ENCODE results near the gene THTPA.

Gene THTPA

DNA sequence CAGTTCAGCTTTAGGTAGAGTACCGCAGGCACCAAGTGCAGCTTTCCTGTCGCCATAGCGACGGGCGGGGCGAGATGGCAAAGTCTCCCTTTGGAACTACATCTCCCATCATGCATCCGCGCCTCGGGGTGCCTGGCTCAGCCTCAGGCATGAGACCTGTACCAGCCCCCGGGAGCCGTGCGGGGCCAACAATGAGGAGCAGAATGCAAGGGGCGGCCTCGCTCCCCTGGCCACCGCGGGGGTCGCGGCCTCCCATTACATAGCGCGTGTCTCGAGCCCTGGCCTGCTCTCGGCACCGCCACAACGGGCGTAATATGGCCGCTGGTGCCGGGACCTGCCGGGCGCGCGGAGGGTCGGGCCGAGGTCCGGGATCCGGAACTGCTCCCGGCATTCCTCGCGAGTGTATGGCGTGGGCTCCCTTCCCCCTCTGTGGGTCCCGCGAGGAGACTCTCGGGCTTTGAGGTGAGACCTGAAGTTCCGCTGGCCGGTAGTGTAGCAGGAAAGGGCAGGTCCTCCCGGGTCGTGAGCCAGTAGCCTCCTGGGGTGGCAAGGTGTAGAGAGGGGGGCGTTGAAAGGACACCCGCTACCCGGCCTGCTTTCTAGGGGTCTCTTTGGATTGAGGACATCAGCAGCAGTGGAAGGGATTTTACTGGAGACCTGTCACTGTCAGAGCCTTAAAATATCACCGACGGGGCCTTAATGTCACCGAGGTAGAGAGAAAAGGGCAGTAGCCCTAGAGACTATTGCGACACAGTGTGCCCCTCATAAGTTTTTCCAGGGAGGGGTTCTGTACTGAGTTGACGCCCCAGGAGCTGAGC lies at the start of gene THTPA:
TSS of gene THTPA (plus strand) at position 390 of the 818 bp plus-strand sequence. CDS start 487 bp downstream, outside the sequence.
- H3K4me3 Mint-ChIP-seq, result peak within 1 kb of the TSS; percentile 92
- H3K27ac Mint-ChIP-seq, result peak within 1 kb of the TSS; percentile 88
- H3K36me3 Mint-ChIP-seq (ENCODE audit: low read depth), result peaks cover 20% of the 10 kb centered on the region
- no peaks in the 10 kb centered on the region for H3K27me3 Mint-ChIP-seq (ENCODE audit: low read depth)
- peaks cover 26% of the 10 kb centered on the region for H3K4me1 Mint-ChIP-seq (ENCODE audit: low read depth)
- no peaks in the 10 kb centered on the region for H3K9me3 Mint-ChIP-seq

DNA sequence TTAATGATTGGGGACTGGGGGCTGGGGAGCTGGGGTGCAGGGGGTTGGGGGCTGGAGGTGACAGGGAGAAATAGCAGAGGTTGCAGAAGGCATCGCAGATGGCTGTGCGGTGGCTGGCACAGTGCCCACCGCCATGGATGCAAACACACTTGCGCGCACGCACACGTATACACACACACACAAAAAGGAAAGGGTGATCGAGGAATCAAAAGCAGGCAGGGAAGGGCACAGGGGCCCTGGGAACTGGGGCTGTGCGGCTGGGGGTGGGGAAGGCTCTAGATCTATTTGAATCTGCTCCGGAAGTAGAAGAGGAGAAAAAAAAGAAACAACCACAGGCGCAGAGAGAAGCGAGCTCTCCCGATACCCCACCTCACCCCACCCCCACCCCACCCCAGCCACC lies 43.9 kb upstream of the THTPA start:
- H3K36me3 Mint-ChIP-seq (ENCODE audit: low read depth), result no peaks in the 10 kb centered on the region
- no peaks in the 10 kb centered on the region for H3K9me3 Mint-ChIP-seq
- no peaks in the 10 kb centered on the region for H3K4me1 Mint-ChIP-seq (ENCODE audit: low read depth)
- no peaks in the 10 kb centered on the region for H3K27me3 Mint-ChIP-seq (ENCODE audit: low read depth)
- no peak overlapping the region for H3K27ac Mint-ChIP-seq
- peak overlapping the region; percentile 65 for H3K4me3 Mint-ChIP-seq

- H3K4me1 Mint-ChIP-seq (ENCODE audit: low read depth), result no peaks in the 10 kb centered on the region
- H3K4me3 Mint-ChIP-seq, result no peak overlapping the region
- no peaks in the 10 kb centered on the region for H3K27me3 Mint-ChIP-seq (ENCODE audit: low read depth)
- H3K36me3 Mint-ChIP-seq (ENCODE audit: low read depth), result no peaks in the 10 kb centered on the region
- H3K27ac Mint-ChIP-seq, result no peak overlapping the region
- no peaks in the 10 kb centered on the region for H3K9me3 Mint-ChIP-seq
Observed at GRCh38 chr14:23513005-23513817, 42.9 kb upstream of the THTPA start.

DNA sequence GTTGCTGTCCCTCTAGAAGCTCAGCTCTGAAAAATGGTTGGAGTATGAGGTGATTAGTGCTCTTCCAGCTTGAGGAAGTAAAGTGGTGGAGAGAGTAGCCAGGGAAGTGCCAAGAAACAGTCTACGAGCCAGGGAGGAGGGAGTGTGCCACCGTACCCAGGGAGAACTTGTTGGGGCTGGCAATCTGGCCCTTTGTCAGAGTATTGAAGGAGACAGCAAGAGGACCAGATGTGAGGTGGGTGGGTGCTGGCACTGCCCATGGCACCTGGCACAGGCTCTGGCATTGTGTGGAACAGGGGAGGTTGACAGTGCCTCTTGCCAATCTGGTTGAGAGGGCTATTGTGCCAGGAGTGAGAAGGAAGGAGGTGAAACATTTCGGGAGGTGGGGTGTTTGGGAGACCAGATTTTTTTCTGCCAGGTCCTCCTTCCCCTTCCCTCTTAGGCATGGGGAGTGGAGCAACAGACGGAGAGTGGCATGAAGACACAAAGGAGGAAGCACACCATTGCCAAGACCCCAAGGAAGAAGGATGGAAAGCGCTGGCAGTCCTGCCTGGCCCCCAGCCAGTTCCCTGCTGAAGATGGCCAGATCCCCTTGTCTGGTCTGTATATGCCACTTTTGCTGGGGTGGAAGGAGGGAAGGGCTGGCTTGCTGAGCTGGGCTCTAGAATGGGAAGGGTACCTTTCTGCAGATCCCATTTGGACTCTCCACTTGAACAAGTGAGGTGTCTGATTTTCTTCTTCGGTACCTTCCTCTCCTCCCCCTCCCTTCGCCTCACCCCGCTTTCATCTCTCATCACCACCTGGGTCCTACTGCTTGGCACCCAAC lies 42.0 kb upstream of the THTPA start:
- Mint-ChIP-seq H3K27me3 (ENCODE audit: low read depth) (no peaks in the 10 kb centered on the region), H3K36me3 (ENCODE audit: low read depth) (no peaks in the 10 kb centered on the region), H3K4me1 (ENCODE audit: low read depth) (no peaks in the 10 kb centered on the region), H3K9me3 (no peaks in the 10 kb centered on the region), H3K4me3 (no peak overlapping the region), H3K27ac (no peak overlapping the region)

DNA sequence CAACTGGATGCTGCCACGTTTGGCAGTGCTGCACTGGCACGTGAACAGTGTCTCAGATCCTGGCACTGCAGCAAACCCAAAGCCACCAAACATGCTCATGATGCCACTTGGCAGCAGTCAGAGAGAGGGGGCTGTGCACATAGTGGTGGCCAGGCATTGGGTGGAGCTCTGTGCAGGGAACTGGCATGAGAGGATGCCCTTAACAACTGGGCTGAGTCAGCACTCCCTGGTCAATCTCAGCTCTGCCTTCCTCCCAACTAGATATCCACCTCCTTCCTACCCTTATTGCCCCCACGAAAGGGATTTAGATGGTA lies 41.5 kb upstream of the THTPA start:
- Mint-ChIP-seq H3K27me3 (ENCODE audit: low read depth) (no peaks in the 10 kb centered on the region), H3K27ac (no peak overlapping the region), H3K4me1 (ENCODE audit: low read depth) (no peaks in the 10 kb centered on the region), H3K9me3 (no peaks in the 10 kb centered on the region), H3K4me3 (no peak overlapping the region), H3K36me3 (ENCODE audit: low read depth) (no peaks in the 10 kb centered on the region)

DNA sequence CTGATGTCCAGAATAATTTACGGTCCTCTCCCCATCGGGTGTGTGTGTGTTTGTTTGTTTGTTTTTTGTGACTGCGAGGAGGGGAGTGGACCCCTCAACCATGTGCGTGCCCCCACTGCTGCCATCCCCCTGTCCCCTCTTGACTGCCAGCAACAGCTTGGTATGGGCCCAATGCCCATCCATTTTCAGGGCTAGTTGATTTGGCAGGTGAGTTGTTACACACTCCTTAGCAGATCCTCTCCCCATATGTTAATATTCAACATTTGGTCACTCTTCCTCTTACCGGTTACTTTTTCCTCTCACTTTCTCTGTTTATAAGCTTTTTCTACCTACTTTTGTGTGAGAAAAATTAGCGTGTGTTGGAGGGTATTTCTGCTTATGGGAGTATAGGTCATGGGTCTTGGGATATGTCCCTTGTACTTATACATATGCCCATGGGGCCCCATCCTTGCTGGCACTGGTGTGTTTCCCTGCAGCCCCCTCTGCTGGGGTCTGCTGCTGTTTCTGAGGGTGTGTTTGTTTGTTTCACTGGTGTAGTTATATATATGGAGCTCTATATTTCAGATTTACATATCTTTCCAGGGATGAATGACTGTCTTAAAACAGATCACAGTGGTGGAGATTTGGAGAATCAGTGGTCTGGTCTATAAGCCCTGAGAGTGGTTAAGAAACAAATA lies 38.3 kb upstream of the THTPA start:
- H3K36me3 Mint-ChIP-seq (ENCODE audit: low read depth), result no peaks in the 10 kb centered on the region
- no peaks in the 10 kb centered on the region for H3K9me3 Mint-ChIP-seq
- H3K27ac Mint-ChIP-seq, result no peak overlapping the region
- H3K27me3 Mint-ChIP-seq (ENCODE audit: low read depth), result no peaks in the 10 kb centered on the region
- no peaks in the 10 kb centered on the region for H3K4me1 Mint-ChIP-seq (ENCODE audit: low read depth)
- H3K4me3 Mint-ChIP-seq, result no peak overlapping the region

GRCh38 chr14:23518709-23519108 lies 37.4 kb upstream of the THTPA start:
- Mint-ChIP-seq H3K9me3 (no peaks in the 10 kb centered on the region), H3K27ac (no peak overlapping the region), H3K36me3 (ENCODE audit: low read depth) (no peaks in the 10 kb centered on the region), H3K4me3 (no peak overlapping the region), H3K27me3 (ENCODE audit: low read depth) (no peaks in the 10 kb centered on the region), H3K4me1 (ENCODE audit: low read depth) (no peaks in the 10 kb centered on the region)

DNA sequence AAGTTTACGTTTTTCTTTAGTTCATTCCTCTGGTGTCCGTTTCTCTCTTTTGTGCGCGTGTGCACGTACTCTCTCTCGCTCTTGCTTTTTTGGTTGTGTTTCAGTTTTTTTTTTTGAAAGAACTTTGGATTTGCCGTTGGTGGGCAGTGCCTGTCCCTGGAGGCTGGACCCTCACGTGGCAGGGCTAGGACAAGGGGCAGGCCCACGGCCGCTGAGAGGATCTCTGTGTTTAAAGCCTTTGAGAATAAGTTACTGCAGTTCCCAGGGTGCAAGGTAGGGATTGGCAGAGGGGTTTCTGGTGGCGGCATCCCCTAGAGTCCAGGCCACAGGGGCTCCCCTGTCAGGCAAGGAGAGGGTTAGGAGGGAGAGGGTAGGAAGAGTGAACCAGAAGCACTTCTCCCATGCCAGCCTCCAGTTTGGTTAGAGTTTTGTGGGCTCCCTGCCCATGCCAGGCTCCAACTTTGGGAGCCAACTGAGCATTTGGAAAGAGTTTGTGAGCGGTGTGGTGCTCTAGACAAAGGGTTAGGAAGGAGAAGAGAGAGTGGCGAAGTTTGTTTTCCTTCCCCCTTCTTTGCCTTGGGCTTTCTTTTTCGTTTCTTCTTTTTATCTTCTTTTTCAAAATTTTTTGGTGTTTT lies 35.1 kb upstream of the THTPA start:
- H3K27me3 Mint-ChIP-seq (ENCODE audit: low read depth), result no peaks in the 10 kb centered on the region
- H3K9me3 Mint-ChIP-seq, result no peaks in the 10 kb centered on the region
- no peak overlapping the region for H3K4me3 Mint-ChIP-seq
- H3K36me3 Mint-ChIP-seq (ENCODE audit: low read depth), result no peaks in the 10 kb centered on the region
- no peak overlapping the region for H3K27ac Mint-ChIP-seq
- no peaks in the 10 kb centered on the region for H3K4me1 Mint-ChIP-seq (ENCODE audit: low read depth)

DNA sequence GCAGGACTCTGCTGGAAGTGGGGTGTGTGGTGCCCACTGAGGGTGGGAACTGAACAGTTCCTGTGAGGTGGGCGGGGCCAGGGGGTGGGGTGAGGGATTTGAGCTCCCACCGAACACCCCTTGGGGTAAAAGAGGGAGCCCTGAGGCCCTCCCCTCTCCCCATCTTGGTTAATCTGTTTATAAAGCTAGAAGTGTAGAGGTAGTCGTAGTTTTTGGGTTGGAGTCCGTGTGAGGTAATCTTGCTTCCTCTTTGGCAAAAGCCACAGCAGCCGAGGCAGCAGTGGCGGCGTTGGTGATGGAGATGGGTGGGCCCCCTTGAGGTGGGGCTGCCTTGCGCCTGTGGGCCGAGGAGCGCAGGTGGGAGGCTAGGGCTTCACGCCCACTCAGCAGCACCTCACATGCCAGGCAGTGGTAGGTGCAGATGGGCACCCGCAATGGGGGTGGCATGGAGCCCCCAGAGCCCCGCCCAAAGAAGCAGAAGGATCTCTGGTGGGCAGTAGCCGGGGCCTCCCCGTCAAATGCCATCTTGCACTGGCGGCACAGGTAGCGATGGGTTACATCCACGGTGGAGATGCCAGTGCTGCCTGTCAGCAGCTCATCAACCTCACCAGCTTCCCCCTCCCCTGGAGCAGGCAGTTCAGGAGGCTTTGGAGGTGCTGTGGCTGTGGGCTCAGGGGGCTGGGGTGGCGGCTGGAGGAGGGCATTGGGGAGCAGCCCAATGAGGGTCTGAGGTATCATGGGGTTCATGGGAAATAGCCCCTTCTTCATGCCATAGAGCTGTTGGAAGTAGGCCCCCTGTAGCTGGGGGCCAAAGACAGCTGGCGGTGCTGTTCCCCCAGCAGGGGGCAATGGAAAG lies 34.1 kb upstream of the THTPA start:
- Mint-ChIP-seq H3K27ac (no peak overlapping the region), H3K36me3 (ENCODE audit: low read depth) (no peaks in the 10 kb centered on the region), H3K9me3 (no peaks in the 10 kb centered on the region), H3K4me3 (no peak overlapping the region), H3K4me1 (ENCODE audit: low read depth) (no peaks in the 10 kb centered on the region), H3K27me3 (ENCODE audit: low read depth) (no peaks in the 10 kb centered on the region)

GRCh38 chr14:23522643-23523198 lies 33.4 kb upstream of the THTPA start:
- H3K4me3 Mint-ChIP-seq, result no peak overlapping the region

DNA sequence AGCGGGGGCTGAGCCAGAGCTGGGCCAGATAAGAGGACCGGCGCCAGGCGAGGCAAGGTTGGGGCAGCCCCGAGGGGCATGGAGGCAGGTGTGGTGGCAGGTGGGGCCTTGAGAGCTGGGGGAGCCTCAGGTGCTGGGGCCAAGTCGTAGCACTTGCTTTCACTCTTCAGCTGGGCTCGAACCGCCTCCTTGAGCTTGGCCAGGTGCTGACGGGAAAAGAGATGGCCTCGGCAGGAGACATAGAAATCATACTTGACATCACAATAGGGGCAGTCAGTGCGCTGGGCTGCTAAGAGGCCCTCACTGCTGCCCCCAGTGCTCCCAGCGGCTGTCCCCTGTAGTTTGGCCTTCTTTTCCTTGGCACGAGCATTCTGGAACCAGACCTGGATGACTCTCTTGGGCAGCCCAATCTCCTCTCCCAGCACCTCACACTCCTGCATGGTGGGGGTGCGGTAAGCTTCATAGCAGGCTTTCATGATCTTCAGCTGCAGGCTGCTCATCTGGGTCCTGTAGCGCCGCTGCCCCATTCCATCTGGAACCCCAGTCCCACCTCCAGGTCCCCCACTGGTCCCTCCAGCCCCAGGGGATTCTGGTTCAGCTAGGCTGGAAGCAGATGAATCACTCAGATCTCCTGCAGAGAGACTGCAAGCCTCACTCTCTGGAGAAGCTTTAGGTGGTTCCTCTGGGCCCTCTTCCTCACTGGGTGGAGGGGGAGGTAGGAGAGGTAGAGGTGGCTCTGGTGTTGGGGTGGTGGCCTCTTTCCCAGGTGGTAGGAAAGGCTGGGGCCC lies 32.6 kb upstream of the THTPA start:
- no peak overlapping the region for H3K4me3 Mint-ChIP-seq
- no peak overlapping the region for H3K27ac Mint-ChIP-seq
- H3K27me3 Mint-ChIP-seq (ENCODE audit: low read depth), result no peaks in the 10 kb centered on the region
- no peaks in the 10 kb centered on the region for H3K9me3 Mint-ChIP-seq
- H3K36me3 Mint-ChIP-seq (ENCODE audit: low read depth), result no peaks in the 10 kb centered on the region
- H3K4me1 Mint-ChIP-seq (ENCODE audit: low read depth), result no peaks in the 10 kb centered on the region

More at GRCh38 chr14:23522643-23523198, 33.4 kb upstream of the THTPA start:
- H3K4me1 Mint-ChIP-seq (ENCODE audit: low read depth), result no peaks in the 10 kb centered on the region
- no peak overlapping the region for H3K27ac Mint-ChIP-seq
- no peaks in the 10 kb centered on the region for H3K27me3 Mint-ChIP-seq (ENCODE audit: low read depth)
- no peaks in the 10 kb centered on the region for H3K9me3 Mint-ChIP-seq
- H3K36me3 Mint-ChIP-seq (ENCODE audit: low read depth), result no peaks in the 10 kb centered on the region

DNA sequence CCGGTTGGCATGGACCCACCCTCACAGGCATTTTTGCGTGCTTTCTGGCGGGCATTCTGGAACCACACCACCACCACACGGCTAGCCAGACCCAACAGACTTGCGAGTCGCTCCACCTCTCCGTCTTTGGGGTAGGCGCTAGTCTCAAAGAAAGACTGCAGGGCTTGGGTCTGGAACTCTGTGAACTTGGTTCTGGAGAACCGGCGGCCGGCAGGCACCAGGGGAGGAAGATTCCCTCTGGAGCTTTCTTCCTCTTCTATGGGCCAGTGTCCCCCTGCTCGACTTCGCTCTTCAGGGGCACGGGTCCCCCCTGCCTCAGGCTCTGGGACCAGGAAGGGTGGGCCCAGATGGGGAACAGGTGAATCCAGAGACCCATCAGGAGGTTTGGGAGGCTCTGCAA lies 31.1 kb upstream of the THTPA start:
- Mint-ChIP-seq H3K27ac (no peak overlapping the region), H3K36me3 (ENCODE audit: low read depth) (no peaks in the 10 kb centered on the region), H3K27me3 (ENCODE audit: low read depth) (no peaks in the 10 kb centered on the region), H3K4me1 (ENCODE audit: low read depth) (no peaks in the 10 kb centered on the region), H3K4me3 (no peak overlapping the region), H3K9me3 (no peaks in the 10 kb centered on the region)
